T-helper 2 cell (primary cell): ENCODE data around the gene SMURF2.
"Not testable (repeated sequence)": the region's sequence is repeated elsewhere in the genome, so short reads cannot be mapped to it uniquely, and the experiment has no call there.

ENCODE experiments used
- DNase-seq, 5 experiments: peaks; one replicate each; pipeline versions ENCODE4 v3.0.0 to v3.0.0-alpha.2; 2012 to 2022

The SMURF2 gene

DNA sequence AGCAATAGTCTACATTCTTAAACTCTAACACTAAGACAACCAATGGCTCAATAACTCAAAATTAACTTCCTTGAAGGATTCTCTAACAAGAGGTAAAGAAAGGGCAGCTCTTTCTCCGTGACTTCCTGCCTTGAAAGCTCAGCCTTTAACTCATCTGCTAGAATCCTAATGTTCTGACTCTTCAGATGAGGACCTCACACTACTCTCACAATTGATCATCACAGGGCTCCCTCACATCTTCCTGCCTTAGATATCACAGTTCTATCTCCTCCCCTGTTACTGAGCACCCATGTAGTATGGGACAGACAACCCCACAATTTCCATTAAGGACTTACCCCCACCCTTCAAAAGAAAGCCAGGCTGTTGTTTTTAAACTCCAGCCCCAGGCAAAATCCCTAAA lies 33.5 kb downstream of the SMURF2 start:
- DNase-seq, result peak in 1 of 5 experiments; percentile 82

GRCh38 chr17:64627797-64628196 lies 34.3 kb downstream of the SMURF2 start:
- peak in 1 of 5 experiments; percentile 3 for DNase-seq

DNA sequence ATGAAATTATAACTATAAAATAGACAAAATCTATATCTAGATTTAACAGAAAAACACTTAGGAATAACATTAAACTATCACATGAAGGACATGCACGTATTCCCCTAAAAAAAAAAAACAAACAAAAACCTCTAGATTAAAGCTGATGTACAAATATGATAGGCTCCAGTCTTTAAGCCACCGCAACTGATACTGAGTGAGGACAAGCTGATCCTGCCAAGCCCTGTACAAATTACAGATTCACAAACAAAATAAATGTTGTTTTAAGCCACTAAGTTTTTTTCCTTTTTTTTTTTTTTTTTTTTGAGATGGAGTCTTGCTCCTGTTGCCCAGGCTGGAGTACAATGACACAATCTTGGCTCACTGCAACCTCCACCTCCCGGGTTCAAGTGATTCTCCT lies 35.3 kb downstream of the SMURF2 start:
- DNase-seq, result no peak

- DNase-seq, result no peak
Observed at GRCh38 chr17:64625541-64625940, 36.6 kb downstream of the SMURF2 start.

- no peak for DNase-seq
Observed at GRCh38 chr17:64622931-64623654, 39.0 kb downstream of the SMURF2 start.

GRCh38 chr17:64621772-64622171 lies 40.3 kb downstream of the SMURF2 start:
- DNase-seq, result no peak

DNA sequence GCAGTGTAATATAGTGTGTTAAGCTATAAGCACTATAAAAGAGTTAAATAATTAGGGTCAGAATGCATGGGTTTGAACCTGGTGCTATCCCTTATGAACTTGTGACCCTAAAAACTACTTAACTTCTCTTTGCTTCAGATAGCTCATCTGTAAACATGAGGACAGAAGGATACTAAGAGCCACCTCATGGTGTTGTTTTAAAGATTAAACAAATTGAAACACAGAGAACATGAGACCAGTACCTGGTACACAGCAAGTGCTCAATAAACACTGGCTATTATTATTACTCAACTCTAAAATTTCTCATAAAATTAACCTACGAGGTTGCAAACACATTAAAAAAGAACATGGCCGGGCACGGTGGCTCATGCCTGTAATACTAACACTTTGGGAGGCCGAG lies 43.3 kb downstream of the SMURF2 start:
- no peak for DNase-seq

DNA sequence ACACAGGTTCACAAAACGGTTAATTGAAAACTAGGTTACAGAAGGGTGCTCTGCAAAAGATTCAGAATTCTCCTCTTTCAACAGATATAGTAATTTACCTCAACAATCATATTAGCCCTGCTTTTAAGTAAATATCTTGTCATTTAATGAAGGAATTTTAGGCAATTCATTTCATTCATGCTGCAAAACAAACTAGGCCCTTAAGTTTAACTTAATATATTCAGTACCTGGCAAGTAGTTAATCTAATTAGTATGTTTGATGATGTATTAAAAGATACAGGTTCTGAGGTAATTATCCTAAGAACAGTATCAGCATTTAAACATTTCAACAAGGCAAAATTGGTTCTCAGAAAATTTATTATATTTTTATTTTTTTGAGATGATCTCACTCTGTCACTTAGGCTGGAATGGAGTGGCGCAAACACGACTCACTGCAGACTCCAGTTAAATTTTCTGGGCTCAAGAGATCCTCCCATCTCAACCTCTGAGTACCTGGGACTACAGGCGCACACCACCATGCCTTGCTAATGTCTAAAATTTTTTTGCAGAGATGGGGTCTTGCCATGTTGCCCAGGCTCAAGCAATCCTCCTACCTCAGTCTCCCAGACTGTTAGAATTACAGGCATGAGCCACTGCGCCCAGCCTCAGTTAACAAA lies 44.9 kb downstream of the SMURF2 start:
- DNase-seq, result no peak

GRCh38 chr17:64615028-64615677 lies 47.0 kb downstream of the SMURF2 start:
- no peak for DNase-seq

- no peak for DNase-seq
Observed at GRCh38 chr17:64614266-64615027, 47.7 kb downstream of the SMURF2 start.

GRCh38 chr17:64611369-64611768 lies 50.7 kb downstream of the SMURF2 start:
- no peak for DNase-seq

- DNase-seq, result not testable (repeated sequence)
Observed at GRCh38 chr17:64610244-64610643, 51.9 kb downstream of the SMURF2 start.

DNA sequence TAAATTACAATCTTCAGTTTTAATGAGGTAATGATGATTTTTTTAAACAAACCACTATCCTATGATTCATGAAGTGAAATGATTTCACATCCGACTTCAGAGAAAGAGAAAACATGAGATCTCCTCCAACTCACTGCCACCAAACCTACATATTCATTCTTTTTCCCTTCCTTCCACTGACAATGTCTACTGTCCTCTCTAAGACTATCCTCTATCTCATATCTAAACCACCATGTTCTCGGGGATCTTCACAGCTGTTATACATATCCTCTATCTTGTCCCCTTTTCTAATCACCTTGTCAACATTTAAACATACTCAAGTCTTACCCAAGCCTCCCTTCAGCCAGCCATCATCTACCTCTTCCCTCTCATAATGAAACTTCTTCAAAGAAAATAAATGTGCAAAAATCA lies 53.5 kb downstream of the SMURF2 start:
- peak in 1 of 5 experiments; percentile 38 for DNase-seq

GRCh38 chr17:64607862-64608565 lies 54.1 kb downstream of the SMURF2 start:
- no peak for DNase-seq

DNA sequence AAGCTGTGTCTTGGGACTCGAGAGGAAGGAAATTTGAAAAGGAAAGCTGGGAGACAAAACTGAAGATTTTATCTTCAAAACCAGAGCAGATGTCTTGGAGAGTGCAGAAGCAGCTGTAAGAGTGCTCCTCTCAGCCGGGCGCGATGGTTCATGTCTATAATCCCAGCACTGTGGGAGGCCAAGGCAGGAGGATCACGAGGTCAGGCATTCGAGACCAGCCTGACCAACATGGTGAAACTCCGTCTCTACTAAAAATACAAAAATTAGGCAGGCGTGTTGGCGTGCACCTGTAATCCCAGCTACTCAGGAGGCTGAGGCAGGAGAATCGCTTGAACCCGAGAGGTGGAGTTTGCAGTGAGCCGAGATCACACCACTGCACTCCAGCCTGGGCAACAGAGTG lies 57.6 kb downstream of the SMURF2 start:
- DNase-seq, result not testable (repeated sequence)

- no peak for DNase-seq
Observed at GRCh38 chr17:64603987-64604386, 58.1 kb downstream of the SMURF2 start.

GRCh38 chr17:64599827-64600226 lies 62.3 kb downstream of the SMURF2 start:
- DNase-seq, result no peak

DNA sequence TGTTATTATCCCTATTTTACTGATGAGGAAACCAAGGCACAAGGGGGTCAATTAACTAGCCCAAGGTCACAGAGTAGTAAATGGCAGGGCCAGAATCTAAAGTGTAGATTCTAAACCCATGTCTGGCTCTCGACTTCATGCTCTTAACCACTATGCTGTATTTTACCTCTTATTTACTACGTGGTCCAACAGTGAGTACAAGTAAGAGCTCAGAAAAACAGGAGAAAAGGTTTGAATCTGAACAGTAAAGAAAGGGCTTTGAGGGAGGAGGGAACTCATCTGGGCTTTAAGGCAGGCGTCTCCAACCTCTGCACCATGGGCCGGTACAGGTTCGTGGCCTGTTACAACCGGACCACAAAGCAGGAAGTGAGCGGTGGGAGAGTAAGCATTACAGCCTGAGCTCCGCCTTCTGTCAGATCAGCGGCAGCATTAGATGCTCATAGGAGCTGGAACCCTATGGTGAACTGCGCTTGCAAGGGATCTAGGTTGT lies 62.9 kb downstream of the SMURF2 start:
- peak in 3 of 5 experiments; percentile 27 to 78 (median 29) for DNase-seq

DNA sequence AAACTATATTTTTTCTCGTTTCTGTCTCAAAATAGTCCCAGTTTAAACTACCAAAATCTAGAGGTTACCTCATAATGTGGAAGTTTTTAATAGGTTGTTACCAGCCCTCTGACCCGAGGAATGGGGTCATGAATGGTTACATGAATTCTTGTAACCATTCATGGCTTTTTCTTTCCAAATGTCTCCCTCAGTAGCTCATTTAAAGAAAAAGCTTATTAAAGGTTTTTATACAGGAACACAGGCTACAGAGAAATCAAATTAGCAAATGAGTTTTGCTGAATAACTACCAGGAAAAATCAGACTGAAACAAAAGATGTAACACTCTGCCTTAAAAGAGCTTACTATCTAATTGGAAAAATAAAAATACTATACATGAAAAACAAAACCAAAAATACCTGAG lies 63.4 kb downstream of the SMURF2 start:
- DNase-seq, result no peak

GRCh38 chr17:64596988-64597387 lies 65.1 kb downstream of the SMURF2 start:
- DNase-seq, result no peak

- DNase-seq, result no peak
Observed at GRCh38 chr17:64596439-64596838, 65.7 kb downstream of the SMURF2 start.

GRCh38 chr17:64591944-64592343 lies 70.2 kb downstream of the SMURF2 start:
- DNase-seq, result no peak
